ENCODE results near the gene DAAM2. TPM values are rescaled to one million over a fixed set of nuclear protein-coding genes. Genes with fewer than 3 reads are reported as not detected.

The DAAM2 gene
- polyA plus RNA-seq, 3 donors from 2014 or later = not detected

DNA sequence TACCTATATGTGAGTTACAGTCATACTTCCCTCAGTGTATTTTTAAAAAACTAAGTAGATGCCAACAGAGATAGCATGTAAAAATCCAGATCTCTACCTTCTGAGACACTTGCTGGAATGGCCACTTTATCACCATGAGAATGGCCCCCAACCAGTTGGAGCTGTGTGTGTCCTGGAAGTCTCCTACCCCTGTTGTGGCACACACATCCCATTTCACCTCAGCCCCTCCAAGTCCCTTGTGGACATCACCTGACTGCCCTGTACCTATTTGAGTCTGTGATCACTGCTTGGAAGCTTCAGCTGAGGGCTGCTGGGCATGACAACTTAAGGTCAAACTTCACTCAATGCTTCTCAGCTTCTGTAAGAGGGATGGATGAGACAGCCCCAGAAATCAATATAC is 118.0 kb downstream of the DAAM2 start:
- Mint-ChIP-seq H3K36me3 (peaks cover 0 to 5% (median 0%) of the 10 kb centered on the region in 3 donors), H3K27me3 (ENCODE audit: low read depth in 3 of 3) (peaks cover 0 to 2% (median 0%) of the 10 kb centered on the region in 3 donors)

DNA sequence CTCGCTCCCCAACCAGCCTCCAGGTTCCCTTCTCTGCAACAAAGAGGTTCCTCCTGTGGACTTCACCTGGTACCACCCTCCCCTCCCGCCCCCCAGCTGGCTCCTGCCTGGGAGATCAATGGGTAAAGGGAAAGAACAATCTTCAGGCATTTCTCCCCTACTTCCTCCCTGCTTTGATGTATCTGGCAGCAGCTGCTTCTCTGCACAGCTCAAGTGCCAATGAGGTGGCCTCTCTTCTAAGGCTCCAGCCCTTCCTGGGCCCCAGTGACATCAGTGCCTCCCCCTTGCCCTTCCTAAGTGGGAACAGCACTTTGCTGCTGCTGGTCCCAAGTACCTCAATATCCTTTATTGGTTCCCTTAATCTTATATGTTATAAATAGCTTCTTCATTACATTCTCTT is 118.6 kb downstream of the DAAM2 start:
- Mint-ChIP-seq H3K4me1 (no peaks in the 10 kb centered on the region), H3K4me3 (no peak overlapping the region), H3K27ac (no peak overlapping the region)

More for the DNA sequence above, 118.0 kb downstream of the DAAM2 start:
- Mint-ChIP-seq H3K4me3 (no peak overlapping the region), H3K27ac (no peak overlapping the region), H3K4me1 (no peaks in the 10 kb centered on the region), H3K9me3 (no peaks in the 10 kb centered on the region)
- no peak for DNase-seq

DNA sequence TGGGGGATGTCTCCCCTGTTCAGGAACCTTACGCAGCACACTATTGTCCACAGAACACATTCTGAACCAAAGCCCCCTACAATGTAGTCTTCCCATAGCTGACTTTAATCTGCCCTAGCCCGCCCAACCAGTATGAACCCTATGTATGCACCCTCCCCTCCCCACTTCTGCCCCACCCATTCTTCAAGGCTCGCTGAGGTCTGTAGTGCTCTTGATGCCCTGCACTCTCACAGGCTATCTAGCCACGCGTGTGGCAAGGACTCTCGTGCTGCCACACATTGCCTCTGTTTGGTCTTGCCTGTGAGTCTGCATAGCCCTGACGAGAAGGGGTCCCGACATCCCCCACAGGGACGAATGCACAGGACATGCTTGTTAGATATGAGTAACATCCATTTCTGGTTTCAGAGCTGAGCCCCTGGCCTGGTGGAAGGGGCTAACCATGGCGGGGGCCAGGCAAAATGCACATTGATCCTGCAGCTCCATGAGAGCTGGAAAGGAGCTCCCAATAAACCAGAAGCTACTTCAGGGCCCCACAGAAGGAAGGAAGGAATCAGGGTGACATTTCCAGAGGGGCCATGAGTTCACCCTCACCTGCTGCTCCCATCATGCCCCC is 119.4 kb downstream of the DAAM2 start:
- H3K4me3 Mint-ChIP-seq = no peak overlapping the region
- H3K9me3 Mint-ChIP-seq = no peaks in the 10 kb centered on the region
- H3K27me3 Mint-ChIP-seq (ENCODE audit: low read depth in 3 of 3) = no peaks in the 10 kb centered on the region
- no peak for DNase-seq
- H3K4me1 Mint-ChIP-seq = no peaks in the 10 kb centered on the region
- H3K27ac Mint-ChIP-seq = no peak overlapping the region
- peaks cover 0 to 5% (median 0%) of the 10 kb centered on the region in 3 donors for H3K36me3 Mint-ChIP-seq

More for the DNA sequence above, 118.6 kb downstream of the DAAM2 start:
- no peak for DNase-seq
- Mint-ChIP-seq H3K27me3 (ENCODE audit: low read depth in 3 of 3) (peaks cover 0 to 2% (median 0%) of the 10 kb centered on the region in 3 donors), H3K36me3 (peaks cover 0 to 5% (median 0%) of the 10 kb centered on the region in 3 donors), H3K9me3 (no peaks in the 10 kb centered on the region)

DNA sequence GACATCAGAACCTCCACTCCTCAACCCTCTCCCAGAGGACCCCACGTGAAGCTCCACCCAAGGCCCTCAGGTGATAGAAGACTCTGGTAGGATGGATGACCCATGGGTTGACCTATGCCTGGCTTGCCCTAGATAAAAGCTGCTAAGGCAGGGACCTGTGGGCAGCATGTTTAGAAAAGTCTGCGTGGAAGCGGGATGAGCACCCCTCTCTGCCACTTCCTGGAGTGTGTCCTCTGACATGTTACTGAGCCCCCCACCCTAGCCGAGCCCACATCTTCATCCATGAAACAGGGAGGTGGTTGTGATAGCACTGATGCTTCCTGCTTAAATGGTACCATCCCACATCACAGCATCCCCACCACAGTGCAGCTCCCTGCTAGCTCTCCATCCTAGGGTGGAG is 120.3 kb downstream of the DAAM2 start:
- Mint-ChIP-seq H3K9me3 (no peaks in the 10 kb centered on the region), H3K27ac (peak overlapping the region in 1 of 6 donors; percentile 62), H3K4me1 (no peaks in the 10 kb centered on the region), H3K36me3 (peaks cover 0 to 5% (median 0%) of the 10 kb centered on the region in 3 donors), H3K4me3 (no peak overlapping the region), H3K27me3 (ENCODE audit: low read depth in 3 of 3) (no peaks in the 10 kb centered on the region)
- DNase-seq = no peak

DNA sequence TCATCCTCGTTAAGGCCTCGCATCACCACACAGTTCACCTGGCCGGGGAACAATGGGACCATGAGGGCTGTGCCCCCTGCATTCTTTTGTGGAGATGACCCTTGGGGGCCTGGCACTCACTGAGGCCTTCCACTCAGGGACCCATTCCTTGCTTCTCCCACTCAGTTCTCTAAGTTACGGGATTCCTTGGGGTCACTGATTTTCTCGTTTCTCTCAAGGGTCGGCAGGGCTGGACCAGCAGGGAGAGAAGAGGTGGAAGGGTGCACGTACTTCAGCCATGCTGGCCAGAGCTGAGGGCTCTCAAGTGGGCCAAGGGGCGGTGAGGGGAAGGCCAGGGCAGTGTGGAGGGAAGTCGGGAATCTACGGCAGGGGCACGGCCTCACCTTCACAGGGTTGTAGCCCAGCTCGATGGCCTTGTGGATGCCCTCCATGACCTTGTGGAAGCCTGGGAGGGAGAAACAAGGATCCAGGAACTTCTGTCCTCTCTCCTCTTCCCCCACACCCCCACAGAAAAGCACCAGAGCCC is 121.3 kb downstream of the DAAM2 start:
- H3K9me3 Mint-ChIP-seq = no peaks in the 10 kb centered on the region
- peaks cover 0 to 5% (median 0%) of the 10 kb centered on the region in 3 donors for H3K36me3 Mint-ChIP-seq
- no peak overlapping the region for H3K4me3 Mint-ChIP-seq
- no peak for DNase-seq
- no peaks in the 10 kb centered on the region for H3K27me3 Mint-ChIP-seq (ENCODE audit: low read depth in 3 of 3)
- H3K27ac Mint-ChIP-seq = no peak overlapping the region
- no peaks in the 10 kb centered on the region for H3K4me1 Mint-ChIP-seq

DNA sequence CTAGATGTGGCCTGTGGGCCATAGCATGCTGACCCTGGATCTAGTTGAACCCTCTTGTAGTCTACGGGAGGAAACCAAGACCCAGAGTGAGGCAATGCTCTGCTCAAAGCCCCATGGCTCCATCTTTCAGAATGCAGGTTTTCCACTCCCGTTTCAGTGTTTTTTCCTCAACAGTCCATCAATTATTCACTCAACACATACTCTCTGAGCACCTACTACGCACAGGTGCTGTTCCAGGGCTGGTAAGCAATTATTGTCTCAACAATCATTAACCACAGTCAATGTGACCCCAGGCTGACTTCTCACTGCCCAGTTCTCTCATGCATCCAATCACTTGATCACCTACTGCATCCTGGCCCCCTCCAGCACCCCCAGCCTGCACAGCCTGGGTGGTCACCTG is 122.1 kb downstream of the DAAM2 start:
- H3K27ac Mint-ChIP-seq = no peak overlapping the region
- H3K4me3 Mint-ChIP-seq = no peak overlapping the region
- H3K4me1 Mint-ChIP-seq = no peaks in the 10 kb centered on the region
- H3K9me3 Mint-ChIP-seq = no peaks in the 10 kb centered on the region
- no peaks in the 10 kb centered on the region for H3K27me3 Mint-ChIP-seq (ENCODE audit: low read depth in 3 of 3)
- no peak for DNase-seq
- peaks cover 0 to 5% (median 0%) of the 10 kb centered on the region in 3 donors for H3K36me3 Mint-ChIP-seq

DNA sequence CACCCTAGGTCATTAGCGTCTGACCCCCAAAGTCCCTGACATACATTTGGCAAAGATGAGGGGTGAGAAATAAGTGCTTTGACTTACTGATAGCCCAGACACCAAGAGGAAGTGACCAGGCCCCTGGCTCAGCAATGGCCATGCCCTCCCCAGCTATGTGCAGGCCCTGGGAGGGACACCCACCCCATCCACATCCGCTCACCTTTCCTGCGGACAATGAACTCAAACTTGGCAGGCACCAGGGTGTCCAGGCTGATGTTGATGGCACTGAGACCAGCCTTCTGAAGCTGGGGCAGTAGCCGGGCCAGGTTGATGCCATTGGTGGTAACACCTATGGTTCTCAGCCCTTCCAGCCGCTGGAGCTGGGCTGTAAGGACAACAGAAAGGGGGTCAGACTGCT is 123.7 kb downstream of the DAAM2 start:
- no peaks in the 10 kb centered on the region for H3K9me3 Mint-ChIP-seq
- no peak overlapping the region for H3K4me3 Mint-ChIP-seq
- H3K27me3 Mint-ChIP-seq (ENCODE audit: low read depth in 3 of 3) = no peaks in the 10 kb centered on the region
- H3K4me1 Mint-ChIP-seq = no peaks in the 10 kb centered on the region
- no peak for DNase-seq
- H3K36me3 Mint-ChIP-seq = peaks cover 0 to 5% (median 0%) of the 10 kb centered on the region in 3 donors
- H3K27ac Mint-ChIP-seq = no peak overlapping the region

DNA sequence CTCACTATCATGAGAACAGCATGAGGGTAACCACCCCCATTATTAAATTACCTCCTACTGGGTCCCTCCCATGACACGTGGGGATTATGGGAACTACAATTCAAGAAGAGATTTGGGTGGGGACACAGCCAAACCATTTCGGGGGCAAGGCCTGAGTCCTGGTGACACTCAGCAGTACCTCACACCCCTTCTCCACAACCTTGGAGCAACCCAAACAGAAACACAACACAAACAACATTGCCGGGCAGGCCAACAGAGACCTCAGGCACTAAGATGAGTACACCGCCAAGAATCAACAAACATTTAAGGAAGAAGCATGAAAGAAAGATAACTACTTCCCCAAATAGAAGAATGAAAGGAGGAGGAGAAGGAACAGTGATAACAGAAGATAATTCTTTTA is 125.2 kb downstream of the DAAM2 start:
- Mint-ChIP-seq H3K27ac (no peak overlapping the region), H3K27me3 (ENCODE audit: low read depth in 3 of 3) (no peaks in the 10 kb centered on the region), H3K36me3 (no peaks in the 10 kb centered on the region), H3K4me1 (no peaks in the 10 kb centered on the region), H3K4me3 (no peak overlapping the region), H3K9me3 (no peaks in the 10 kb centered on the region)
- DNase-seq = no peak

DNA sequence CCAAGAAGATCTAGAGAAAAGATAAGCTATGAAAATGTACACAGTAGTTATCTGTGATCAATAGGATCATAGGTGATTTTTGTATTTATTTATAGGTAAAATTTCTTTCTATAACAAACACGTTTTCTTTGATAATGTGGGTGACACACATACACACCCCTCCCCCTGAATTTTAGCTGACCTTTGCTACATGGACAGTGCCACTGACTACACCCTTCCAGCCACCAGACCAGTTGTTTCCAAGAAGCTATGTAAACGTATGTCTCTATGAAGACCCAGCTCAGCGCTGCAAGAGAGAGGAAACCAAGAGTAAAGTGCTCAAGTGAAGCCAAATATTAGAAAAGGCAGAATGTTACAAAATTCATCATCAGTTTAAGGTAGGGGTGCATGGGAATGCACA is 125.8 kb downstream of the DAAM2 start:
- Mint-ChIP-seq H3K27ac (no peak overlapping the region), H3K27me3 (ENCODE audit: low read depth in 3 of 3) (no peaks in the 10 kb centered on the region), H3K9me3 (no peaks in the 10 kb centered on the region), H3K4me1 (no peaks in the 10 kb centered on the region), H3K4me3 (no peak overlapping the region), H3K36me3 (no peaks in the 10 kb centered on the region)
- DNase-seq = no peak

DNA sequence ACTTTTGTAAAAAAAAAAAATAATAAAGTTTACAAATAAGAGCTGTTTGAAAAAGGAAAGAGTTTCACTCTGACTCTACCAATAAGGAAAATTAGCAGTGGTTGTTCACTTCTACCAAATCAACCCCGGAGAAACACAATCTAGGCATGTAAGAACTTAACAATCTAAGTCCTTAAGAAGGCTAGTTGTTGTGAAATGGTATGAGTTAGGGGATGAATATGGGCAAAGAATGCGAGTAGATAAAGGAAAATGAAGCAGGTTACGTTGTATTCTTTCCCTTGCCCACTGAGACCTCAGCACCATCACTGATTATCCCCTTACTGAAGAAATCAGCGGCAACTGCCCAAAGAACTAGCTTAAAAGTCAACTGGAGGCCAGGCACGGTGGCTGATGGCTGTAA is 126.7 kb downstream of the DAAM2 start:
- no peaks in the 10 kb centered on the region for H3K4me1 Mint-ChIP-seq
- H3K9me3 Mint-ChIP-seq = no peaks in the 10 kb centered on the region
- H3K4me3 Mint-ChIP-seq = no peak overlapping the region
- H3K27ac Mint-ChIP-seq = no peak overlapping the region
- no peaks in the 10 kb centered on the region for H3K27me3 Mint-ChIP-seq (ENCODE audit: low read depth in 3 of 3)
- no peak for DNase-seq
- no peaks in the 10 kb centered on the region for H3K36me3 Mint-ChIP-seq

DNA sequence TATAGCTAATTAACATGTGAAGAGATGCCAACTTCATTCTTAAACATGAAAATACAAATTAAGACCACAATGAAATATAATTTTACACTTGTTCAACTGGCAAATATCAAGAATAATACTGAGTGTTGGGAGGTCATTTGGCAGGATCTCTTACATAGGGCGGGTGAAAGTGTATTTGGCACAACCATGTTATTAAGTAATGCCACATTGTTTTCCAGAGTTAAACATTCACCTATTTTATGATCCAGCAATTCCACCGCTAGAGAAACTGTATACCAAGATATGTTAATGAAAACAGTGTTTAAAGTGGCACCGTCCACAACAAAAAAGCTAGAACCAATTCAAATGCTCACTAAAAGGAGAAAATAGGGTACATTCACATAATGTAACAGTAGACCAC is 128.0 kb downstream of the DAAM2 start:
- Mint-ChIP-seq H3K4me1 (no peaks in the 10 kb centered on the region), H3K36me3 (peaks cover 0 to 4% (median 0%) of the 10 kb centered on the region in 3 donors), H3K27ac (no peak overlapping the region), H3K9me3 (peaks cover 0 to 1% (median 0%) of the 10 kb centered on the region in 6 donors), H3K27me3 (ENCODE audit: low read depth in 3 of 3) (no peaks in the 10 kb centered on the region), H3K4me3 (no peak overlapping the region)
- DNase-seq = no peak

DNA sequence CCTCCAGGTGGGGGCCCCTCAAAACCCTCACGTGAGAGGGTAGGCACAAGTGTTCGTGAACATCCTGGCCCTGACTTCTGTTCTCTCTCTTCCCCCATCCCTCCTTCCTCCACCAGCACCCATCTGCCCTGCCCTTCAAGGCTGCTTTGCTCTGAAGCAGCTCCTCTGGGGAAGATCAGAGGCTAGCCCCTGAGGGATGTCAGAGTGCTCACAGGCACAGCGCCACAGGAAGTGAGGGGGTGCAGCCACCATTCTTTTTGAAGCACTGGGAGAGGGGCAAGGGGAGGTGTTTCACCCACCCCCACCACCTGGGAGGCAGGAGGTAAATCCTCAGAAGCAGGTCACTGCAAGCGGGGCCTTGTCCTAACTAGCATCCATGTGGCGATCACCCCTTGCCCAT is 130.6 kb downstream of the DAAM2 start:
- H3K36me3 Mint-ChIP-seq = peaks cover 0 to 4% (median 0%) of the 10 kb centered on the region in 3 donors
- H3K27ac Mint-ChIP-seq = no peak overlapping the region
- DNase-seq = no peak
- peaks cover 0 to 9% (median 3%) of the 10 kb centered on the region in 3 donors for H3K27me3 Mint-ChIP-seq (ENCODE audit: low read depth in 3 of 3)
- peaks cover 0 to 1% (median 0%) of the 10 kb centered on the region in 6 donors for H3K9me3 Mint-ChIP-seq
- H3K4me1 Mint-ChIP-seq = peaks cover 0 to 4% of the 10 kb centered on the region in 2 donors
- H3K4me3 Mint-ChIP-seq = no peak overlapping the region

DNA sequence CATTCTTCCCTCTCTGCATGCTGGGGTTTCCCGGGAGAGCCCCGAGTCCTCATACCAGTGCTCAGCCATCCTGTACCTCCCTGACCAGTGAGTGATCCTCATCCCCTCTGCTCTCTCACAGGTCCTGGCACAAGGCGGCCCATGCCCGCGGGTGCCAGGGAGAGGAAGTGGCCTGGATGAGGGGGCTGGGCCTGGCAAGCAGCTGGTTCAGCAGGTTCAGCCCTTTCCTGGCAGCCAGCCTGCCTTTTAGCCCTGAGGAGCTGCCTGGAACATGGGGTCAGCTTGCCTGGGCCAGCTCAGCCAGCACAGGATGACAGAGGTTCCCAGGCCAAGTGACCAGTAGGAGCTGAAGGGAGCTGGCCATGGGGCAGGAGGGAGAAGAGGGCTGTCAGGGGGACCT is 131.2 kb downstream of the DAAM2 start:
- H3K9me3 Mint-ChIP-seq = peaks cover 0 to 1% (median 0%) of the 10 kb centered on the region in 6 donors
- H3K36me3 Mint-ChIP-seq = peaks cover 0 to 4% (median 0%) of the 10 kb centered on the region in 3 donors
- peaks cover 0 to 9% (median 3%) of the 10 kb centered on the region in 3 donors for H3K27me3 Mint-ChIP-seq (ENCODE audit: low read depth in 3 of 3)
- H3K27ac Mint-ChIP-seq = no peak overlapping the region
- peaks cover 0 to 4% of the 10 kb centered on the region in 2 donors for H3K4me1 Mint-ChIP-seq
- no peak overlapping the region for H3K4me3 Mint-ChIP-seq
- no peak for DNase-seq

DNA sequence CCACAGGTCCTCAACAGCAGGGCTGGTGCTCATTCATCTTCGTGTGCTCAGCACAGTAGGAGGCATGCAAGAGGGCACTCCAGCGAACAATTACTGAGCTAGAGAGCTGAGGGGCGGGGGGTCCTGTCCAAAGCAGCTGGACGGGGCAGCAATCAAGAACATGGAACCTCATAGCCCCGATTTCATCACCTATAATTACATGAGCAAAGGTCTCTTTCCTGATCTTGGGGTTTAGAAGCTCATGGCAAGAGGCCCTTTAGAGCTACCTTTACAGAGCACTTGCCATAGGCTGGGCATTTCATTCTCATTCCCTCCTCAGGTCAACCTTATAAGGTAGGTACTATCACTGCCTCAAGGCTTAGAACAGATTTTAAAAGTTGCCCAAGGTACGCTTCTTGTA is 131.7 kb downstream of the DAAM2 start:
- Mint-ChIP-seq H3K4me1 (peaks cover 0 to 4% of the 10 kb centered on the region in 2 donors), H3K27ac (no peak overlapping the region), H3K27me3 (ENCODE audit: low read depth in 3 of 3) (peaks cover 0 to 9% (median 3%) of the 10 kb centered on the region in 3 donors), H3K9me3 (peaks cover 0 to 1% (median 0%) of the 10 kb centered on the region in 6 donors), H3K4me3 (no peak overlapping the region), H3K36me3 (peaks cover 0 to 4% (median 0%) of the 10 kb centered on the region in 3 donors)
- DNase-seq = no peak

DNA sequence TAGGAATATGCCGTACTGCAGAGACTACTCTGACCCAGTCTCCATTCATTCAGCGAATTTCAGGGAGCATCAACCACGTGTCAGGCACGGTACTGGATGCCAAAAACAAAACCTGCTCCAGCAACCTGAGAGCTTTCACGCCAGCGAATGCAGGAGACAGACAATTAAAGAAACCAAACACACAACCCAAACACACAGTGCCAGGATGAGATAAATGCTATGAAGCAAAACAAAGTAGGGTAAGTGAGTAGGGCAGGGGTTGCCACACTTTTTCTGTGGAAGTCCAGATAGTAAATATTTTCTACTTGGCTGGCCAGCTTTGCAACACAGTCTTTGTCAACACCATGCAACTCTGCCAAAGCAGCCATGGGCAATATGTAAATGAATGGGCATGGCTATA is 132.1 kb downstream of the DAAM2 start:
- peaks cover 0 to 9% (median 5%) of the 10 kb centered on the region in 3 donors for H3K27me3 Mint-ChIP-seq (ENCODE audit: low read depth in 3 of 3)
- peaks cover 0 to 1% (median 0%) of the 10 kb centered on the region in 6 donors for H3K9me3 Mint-ChIP-seq
- no peak for DNase-seq
- peaks cover 0 to 4% of the 10 kb centered on the region in 2 donors for H3K4me1 Mint-ChIP-seq
- H3K36me3 Mint-ChIP-seq = peaks cover 0 to 4% (median 0%) of the 10 kb centered on the region in 3 donors
- no peak overlapping the region for H3K4me3 Mint-ChIP-seq
- H3K27ac Mint-ChIP-seq = no peak overlapping the region

All from immature natural killer cell (primary cell).